Psoas muscle (tissue), 8 donors: Measurements from ENCODE around the gene ZNF337. TPM values are rescaled to one million over a fixed set of nuclear protein-coding genes. Genes with fewer than 3 reads are reported as not detected.

ENCODE experiments used
- ATAC-seq, 4 donors: fragments of 200-7000 bp; cut with Tn5 transposase; one replicate each; pipeline ENCODE4 v1.9.1; 2020; ENCODE audit warnings: moderate library complexity in 3 of 4, mild to moderate bottlenecking in 2 of 4
- DNase-seq, 2 donors: peaks; one replicate each; pipeline ENCODE4 v3.0.0-alpha.2; 2020
- H3K27ac ChIP-seq: fragments of 200-600 bp; one replicate; pipeline ENCODE4 v1.8.0; 2022
- H3K27me3 ChIP-seq, 3 donors: fragments of 200-600 bp in 1 of 3; one replicate each; pipeline versions ENCODE4 v1.6.1 to v1.8.0; 2013 to 2022; ENCODE audit warnings: low read length in 2 of 3, mild to moderate bottlenecking in 2 of 3, moderate library complexity in 1 of 3; ENCODE audit not compliant: insufficient read depth in 3 of 3
- H3K36me3 ChIP-seq, 2 donors: fragments of 200-600 bp in 1 of 2; one replicate each; pipeline versions ENCODE4 v1.6.1 to v1.8.0; 2013 to 2022; ENCODE audit warnings: low read depth in 1 of 2, mild to moderate bottlenecking in 1 of 2, moderate library complexity in 1 of 2; ENCODE audit not compliant: insufficient read depth in 1 of 2
- H3K4me1 ChIP-seq: fragments of 200-600 bp; one replicate; pipeline ENCODE4 v1.8.0; 2022
- H3K4me3 ChIP-seq: fragments of 200-600 bp; one replicate; pipeline ENCODE4 v1.8.0; 2022; ENCODE audit warnings: mild to moderate bottlenecking
- H3K9me3 ChIP-seq: fragments of 200-600 bp; one replicate; pipeline ENCODE4 v1.8.0; 2022
- CTCF ChIP-seq: fragments of 200-600 bp; IDR thresholded peaks from one replicate; pipeline ENCODE4 v1.8.0; 2022; ENCODE audit warnings: antibody characterized with exemption
- WGBS, 3 donors: extraction: QIAGEN DNeasy Blood & Tissue Kit; methylation state at CpG; one replicate each; pipeline versions ENCODE4 v1.1.6 to v1.1.7; 2013; 5-methylcytosine and 5-hydroxymethylcytosine counted together
- intact Hi-C, 2 donors: fragments of 100-400 bp; cut with DNase I; formaldehyde crosslinking; loops; one replicate each; pipeline versions ENCODE4 v1.11.0 to v1.14.2; 2022
- polyA plus RNA-seq, 3 donors: library from polyadenylated mRNA; stranded (reverse); fragments of 200-250 nt; gene quantifications; one replicate each; pipeline ENCODE4 v1.2.3, GENCODE V29; 2013
- total RNA-seq, 4 donors: library from RNA; stranded (reverse); fragmentation: NEBNext Ultra II Directional in 2 of 4; extraction: Animal tissue kit (Norgen Biotek cat#: 25700) in 2 of 4; gene quantifications; one replicate each; pipeline versions ENCODE4 v1.2.1 to v1.2.4, GENCODE V29; 2021 to 2023
- donor health status: healthy with polysubstance abuse.
- donor health status: DM: no; HTN: no; CAD: no; lungs with moderate emphysema.
- donor health status: Bipolar disorder and iron deficiency.
- donor health status: healthy.
- donor health status: DM: yes; HTN: yes; CAD: no.
- donor health status: DM: no; HTN: no; CAD: no.
- donor health status: DM: no; HTN: no; CAD: no.
- donor health status: DM: yes; HTN: yes; CAD: no.

Gene ZNF337
- total and polyA plus RNA-seq, 7 donors = 4.1 to 12.5 (median 8.0) TPM

GRCh38 chr20:25741088-25741487 lies 44.4 kb upstream of the ZNF337 start:
- no peak overlapping the region for H3K27ac ChIP-seq
- DNase-seq = no peak
- no peak overlapping the region for H3K4me3 ChIP-seq
- no peaks in the 10 kb centered on the region for H3K27me3 ChIP-seq
- H3K36me3 ChIP-seq = no peaks in the 10 kb centered on the region
- H3K9me3 ChIP-seq = peaks cover 8% of the 10 kb centered on the region
- no peak for TF ChIP-seq CTCF
- no peak for ATAC-seq
- intact Hi-C loops = no loop called here
- no peaks in the 10 kb centered on the region for H3K4me1 ChIP-seq

- no peak for DNase-seq
- peaks cover 8% of the 10 kb centered on the region for H3K9me3 ChIP-seq
- H3K36me3 ChIP-seq = no peaks in the 10 kb centered on the region
- H3K27me3 ChIP-seq = no peaks in the 10 kb centered on the region
- no peak overlapping the region for H3K4me3 ChIP-seq
- intact Hi-C loops = no loop called here
- no peak overlapping the region for H3K27ac ChIP-seq
- H3K4me1 ChIP-seq = no peaks in the 10 kb centered on the region
- no peak for ATAC-seq
- WGBS, 3 donors = 87 to 93% (median 87%) methylated on average over 3 of the region's 3 CpGs
- TF ChIP-seq CTCF = no peak
These were observed 43.1 kb upstream of the ZNF337 start for GRCh38 chr20:25739615-25740320.

GRCh38 chr20:25738198-25738597 lies 41.5 kb upstream of the ZNF337 start:
- DNase-seq = no peak
- 93 to 98% (median 97%) methylated on average over 2 of the region's 2 CpGs for WGBS, 3 donors
- TF ChIP-seq CTCF = no peak
- H3K9me3 ChIP-seq = peaks cover 8% of the 10 kb centered on the region
- H3K4me1 ChIP-seq = no peaks in the 10 kb centered on the region
- no peak overlapping the region for H3K4me3 ChIP-seq
- no peaks in the 10 kb centered on the region for H3K27me3 ChIP-seq
- no peak overlapping the region for H3K27ac ChIP-seq
- H3K36me3 ChIP-seq = no peaks in the 10 kb centered on the region
- no peak for ATAC-seq
- intact Hi-C loops = no loop called here

- H3K27me3 ChIP-seq = no peaks in the 10 kb centered on the region
- DNase-seq (no peak), ATAC-seq (no peak)
- no peaks in the 10 kb centered on the region for H3K36me3 ChIP-seq
- no peak for TF ChIP-seq CTCF
- H3K4me3 ChIP-seq = no peak overlapping the region
- intact Hi-C loops = no loop called here
- H3K4me1 ChIP-seq = no peaks in the 10 kb centered on the region
- H3K9me3 ChIP-seq = peaks cover 8% of the 10 kb centered on the region
- H3K27ac ChIP-seq = no peak overlapping the region
These were observed 37.2 kb upstream of the ZNF337 start for GRCh38 chr20:25733903-25734302.

- DNase-seq = no peak
- H3K36me3 ChIP-seq = no peaks in the 10 kb centered on the region
- no peak overlapping the region for H3K27ac ChIP-seq
- no peaks in the 10 kb centered on the region for H3K27me3 ChIP-seq
- no peaks in the 10 kb centered on the region for H3K4me1 ChIP-seq
- H3K4me3 ChIP-seq = no peak overlapping the region
- ATAC-seq = no peak
- H3K9me3 ChIP-seq = peaks cover 14% of the 10 kb centered on the region
- no peak for TF ChIP-seq CTCF
- intact Hi-C loops = no loop called here
- WGBS, 3 donors = 33 to 40% (median 40%) methylated on average over 1 of the region's 1 CpG
These were observed 34.2 kb upstream of the ZNF337 start for GRCh38 chr20:25730862-25731261.
